Anterior cingulate cortex (tissue), 58 donors: Measurements from ENCODE around the gene BCAS3.

Experiments used
- DNase-seq, 58 donors: peaks; one replicate each; lab custom pipeline; 2025; lab: John Stamatoyannopoulos, UW

The BCAS3 gene

DNA sequence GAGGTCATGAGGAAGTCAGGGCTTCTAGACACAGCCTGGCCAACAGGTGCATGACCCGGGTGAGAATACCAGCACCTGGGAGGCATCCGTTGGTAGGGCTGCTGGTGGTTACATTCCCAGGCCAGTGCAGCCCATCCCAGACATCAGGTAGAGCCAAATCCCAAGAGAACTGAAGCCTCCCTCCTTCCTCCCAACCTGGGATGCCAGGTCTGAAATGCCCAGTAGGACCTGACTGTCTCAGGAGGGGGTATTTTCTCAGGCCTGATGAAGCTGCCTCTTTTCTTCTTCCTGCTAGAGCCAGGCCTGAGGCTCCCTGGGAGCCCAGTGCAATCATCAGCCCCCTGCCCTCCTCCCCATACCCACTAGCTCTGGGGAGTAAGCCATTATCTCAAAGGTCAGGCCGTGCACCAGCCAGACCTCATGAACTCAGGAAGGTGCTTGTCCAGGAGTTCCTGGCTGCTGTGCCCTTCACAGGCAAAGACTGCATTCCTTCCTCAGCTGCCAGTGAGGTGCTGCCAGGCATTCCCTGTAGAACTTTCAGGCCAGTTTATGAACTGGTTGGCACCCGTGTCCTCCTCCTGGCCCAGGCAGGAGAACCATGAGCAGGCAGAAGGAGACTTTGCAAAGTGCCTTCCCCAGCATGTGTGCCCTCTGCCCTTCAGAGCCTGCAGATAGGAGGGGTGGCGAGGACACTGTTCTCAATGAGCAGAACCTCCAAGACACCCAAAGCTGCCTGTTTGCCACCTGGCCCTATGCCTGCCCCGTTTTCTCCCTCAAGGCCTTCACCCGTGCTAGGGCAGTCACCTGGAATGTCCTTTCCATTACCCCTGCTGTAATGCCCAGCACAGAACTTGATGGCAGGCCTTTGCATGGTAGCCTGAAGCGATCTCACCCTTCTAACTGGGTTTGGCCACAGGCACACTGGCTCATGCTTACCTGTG is 729.6 kb downstream of the BCAS3 start:
- no peak for DNase-seq

GRCh38 chr17:61408151-61409041 is 730.7 kb downstream of the BCAS3 start:
- no peak for DNase-seq

GRCh38 chr17:61409301-61410112 is 731.9 kb downstream of the BCAS3 start:
- DNase-seq, result peak in 13 of 58 donors; percentile 9 to 46 (median 21)

GRCh38 chr17:61410141-61411010 is 732.7 kb downstream of the BCAS3 start:
- peak in 35 of 58 donors; percentile 6 to 75 (median 42) for DNase-seq

- peak in 8 of 58 donors; percentile 11 to 60 (median 44) for DNase-seq
Measured at GRCh38 chr17:61411011-61411260, 733.3 kb downstream of the BCAS3 start.

DNA sequence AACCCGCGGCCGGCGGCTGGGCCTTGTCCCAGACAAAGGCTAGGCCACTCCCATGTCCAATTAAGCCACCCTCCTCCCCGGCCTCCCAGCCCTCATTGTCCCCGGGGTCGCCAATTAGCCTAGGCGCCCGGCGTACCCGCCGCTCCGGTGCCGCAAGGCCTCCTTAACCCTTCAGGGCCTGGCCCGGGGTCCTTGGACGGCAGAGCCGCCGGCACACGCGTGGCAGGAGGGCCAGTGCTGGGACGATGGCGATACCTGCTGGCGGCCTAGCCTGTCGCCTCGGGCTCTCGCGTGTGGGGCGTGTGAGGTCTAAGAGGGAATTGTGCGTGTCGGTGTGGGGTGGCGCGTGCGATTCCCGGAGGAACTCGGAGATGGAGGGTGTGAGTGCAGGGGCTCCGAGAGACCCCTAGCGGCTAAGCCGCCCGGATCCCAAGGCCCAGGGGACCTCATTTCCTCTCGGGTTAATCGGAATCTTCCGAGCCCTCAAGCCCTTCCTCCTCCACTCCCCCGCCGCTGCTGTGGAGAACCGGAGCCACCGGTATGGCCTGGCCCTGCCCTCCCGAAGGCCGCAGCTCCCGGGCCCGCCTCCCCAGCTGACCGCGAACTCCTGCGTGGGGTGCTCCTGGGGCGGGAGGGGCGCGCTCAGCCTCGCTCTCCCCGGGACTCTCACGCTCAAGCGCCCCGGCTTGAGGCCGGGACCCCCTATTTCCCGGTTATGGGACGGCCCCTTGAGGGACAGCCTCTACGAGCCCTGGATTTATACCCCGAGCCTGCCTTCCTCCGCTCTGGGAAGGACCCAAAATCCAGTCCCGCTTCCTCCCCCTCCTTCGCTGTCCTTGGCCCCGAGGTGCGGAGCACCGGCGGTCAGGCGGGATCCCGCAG is 733.9 kb downstream of the BCAS3 start:
- DNase-seq, result peak in 4 of 58 donors; percentile 19 to 58 (median 44)

DNA sequence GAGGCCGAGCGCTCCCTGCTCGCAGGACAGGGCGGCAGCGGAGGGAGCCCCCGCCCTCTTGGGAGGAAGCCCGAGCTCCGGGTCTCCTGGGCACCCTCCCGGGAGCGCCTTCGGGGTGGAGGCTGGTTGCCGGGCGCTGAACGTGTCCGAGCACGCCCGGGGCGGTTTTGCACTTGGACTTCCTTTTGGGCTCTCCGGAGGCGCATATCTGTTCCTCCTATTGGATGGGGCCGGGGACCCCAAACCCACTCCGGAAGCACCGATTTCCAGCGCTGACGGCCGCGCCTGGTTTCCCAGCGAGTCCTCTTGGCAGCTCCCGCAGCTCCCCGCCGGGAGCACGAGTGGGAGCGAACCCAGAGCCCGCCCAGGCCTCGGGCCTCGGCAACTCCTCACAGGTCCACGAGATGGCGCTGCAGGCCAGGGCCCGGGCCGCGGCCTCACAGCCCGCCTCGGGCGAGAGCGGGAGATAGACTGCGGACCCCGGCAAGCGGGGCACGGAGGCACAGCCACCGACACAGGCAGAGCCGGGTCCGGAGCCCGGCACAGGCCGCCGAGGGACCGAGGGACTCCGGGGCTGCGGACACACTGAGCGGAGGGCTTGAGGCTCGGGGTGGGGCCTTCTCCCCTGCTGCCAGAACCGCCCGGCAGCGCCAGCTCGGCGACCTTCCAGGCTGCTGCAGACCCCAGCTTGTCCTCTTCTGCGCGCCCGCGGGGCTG is 734.6 kb downstream of the BCAS3 start:
- peak in 53 of 58 donors; percentile 19 to 77 (median 64) for DNase-seq

DNA sequence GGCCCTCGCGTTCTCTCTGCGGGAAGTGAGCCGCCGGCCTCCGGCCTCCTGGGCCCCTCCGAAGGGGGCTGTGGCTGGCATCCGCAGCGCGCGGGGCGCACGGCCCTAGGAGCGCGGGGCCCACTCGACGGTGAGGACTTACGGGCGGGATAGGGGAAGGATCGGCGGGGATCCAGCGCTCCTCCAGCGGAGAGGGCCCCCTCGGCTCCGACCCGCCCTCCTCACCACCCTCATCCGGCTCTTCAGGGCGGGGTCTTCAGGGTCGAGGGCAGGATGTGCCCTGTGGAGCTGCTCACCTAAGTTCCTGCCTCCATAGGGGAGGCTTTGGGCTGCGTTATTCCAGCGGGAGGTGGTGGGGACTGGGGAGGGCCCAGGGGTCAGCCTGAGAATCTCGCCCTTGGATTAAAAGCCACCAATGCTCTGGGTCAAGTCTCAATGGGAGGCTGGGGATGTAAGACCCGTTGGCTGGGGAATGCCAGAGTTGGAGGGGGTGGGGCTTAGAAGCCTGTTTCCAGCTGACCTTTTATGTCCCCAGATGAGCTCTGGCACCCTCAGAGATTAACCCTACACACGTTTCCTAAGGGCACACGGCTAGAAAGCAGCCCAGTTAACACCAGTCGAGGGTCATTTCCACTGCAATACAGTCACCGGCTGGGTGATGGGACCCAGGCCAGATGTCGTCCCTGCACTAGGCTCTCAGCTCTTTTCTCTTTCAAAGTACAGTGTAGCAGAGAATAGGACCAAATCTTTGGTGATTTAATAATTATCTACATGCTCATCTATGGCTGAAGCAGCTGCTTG is 735.4 kb downstream of the BCAS3 start:
- no peak for DNase-seq

GRCh38 chr17:61413661-61414126 is 736.0 kb downstream of the BCAS3 start:
- DNase-seq, result no peak

- DNase-seq, result no peak
Measured at GRCh38 chr17:61414141-61414935, 736.7 kb downstream of the BCAS3 start.

GRCh38 chr17:61414936-61415251 is 737.2 kb downstream of the BCAS3 start:
- DNase-seq, result no peak

- no peak for DNase-seq
Measured at GRCh38 chr17:61415374-61416210, 737.9 kb downstream of the BCAS3 start.

DNA sequence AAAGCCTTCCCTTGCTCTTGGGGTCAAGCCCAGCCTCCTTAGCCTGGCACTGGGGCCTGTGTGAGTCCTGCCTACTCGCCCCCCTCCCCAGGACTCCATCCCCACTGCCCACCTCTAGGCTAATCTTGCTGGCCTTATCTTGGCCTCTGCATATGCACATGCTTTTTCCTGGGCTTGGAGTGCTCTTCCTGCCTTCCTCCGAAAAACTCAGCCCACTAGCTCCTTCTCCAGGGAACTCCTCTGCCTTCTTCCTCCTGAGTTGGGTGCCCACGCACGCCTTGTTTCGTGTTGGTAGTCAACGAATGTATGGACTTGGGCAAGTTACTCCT is 738.5 kb downstream of the BCAS3 start:
- no peak for DNase-seq

DNA sequence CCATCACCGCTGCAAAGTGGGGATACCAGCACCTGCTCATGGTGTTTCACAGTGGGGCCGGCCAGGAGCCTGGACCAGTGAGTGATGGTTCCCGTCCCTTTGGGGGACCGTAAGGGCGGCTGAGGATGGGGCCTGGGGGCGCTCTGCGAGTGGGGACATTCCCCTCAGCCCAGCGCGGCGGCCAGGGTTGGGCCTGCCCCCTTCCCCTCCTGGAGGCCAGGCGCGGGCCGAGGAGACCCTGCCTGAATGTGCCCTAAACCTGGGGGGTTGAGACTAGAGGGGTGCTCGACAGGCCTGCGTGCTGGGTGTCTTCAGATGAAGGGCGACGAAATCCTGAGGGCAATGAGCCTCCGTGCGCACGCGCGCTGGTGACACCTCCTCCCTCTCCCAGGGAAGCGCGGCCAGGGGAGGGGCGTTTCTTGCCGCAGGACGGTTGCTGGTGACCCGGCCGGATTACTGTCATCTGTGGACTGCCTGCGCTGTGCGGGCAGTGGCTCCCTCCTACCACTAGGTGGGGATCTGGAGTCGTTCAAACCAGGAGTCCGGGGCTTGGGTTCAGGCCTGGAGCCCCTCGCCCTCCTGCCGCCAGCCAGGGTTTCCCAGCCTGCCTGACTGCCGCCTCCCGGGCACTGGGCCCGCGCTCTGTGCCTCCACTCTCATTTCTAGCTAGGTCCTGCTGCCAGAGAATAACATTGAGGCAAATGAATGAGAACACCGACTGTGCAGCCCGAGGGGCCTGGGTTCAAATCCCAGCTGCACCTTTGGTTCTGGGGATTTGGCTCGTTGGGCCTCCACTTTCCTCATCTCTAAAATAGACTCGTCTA is 739.1 kb downstream of the BCAS3 start:
- DNase-seq, result peak in 51 of 58 donors; percentile 17 to 79 (median 54)

DNA sequence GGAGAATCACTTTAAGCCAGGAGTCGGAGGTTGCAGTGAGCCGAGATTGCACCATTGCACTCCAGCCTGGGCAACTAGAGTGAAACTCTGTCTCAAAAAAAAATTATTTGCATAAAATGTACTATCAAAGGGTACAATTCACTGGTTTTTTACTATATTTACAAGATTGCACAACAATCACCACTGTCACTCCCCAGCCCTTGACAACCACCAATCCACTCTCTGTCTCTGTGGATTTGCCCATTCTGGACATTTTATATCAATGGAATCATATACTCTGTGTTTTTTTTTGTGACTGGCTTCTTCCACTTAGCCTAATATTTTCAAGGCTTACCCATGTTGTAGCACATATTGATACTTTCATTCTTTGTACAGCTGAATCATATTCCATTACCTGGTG is 740.8 kb downstream of the BCAS3 start:
- DNase-seq, result no peak
